HCT116 (cell line): ENCODE measurements around the gene GSTT4. TPM values are rescaled to one million over a fixed set of nuclear protein-coding genes. Genes with fewer than 3 reads are reported as not detected.

Experiments used
- ATAC-seq: fragments of 200-7000 bp; cut with Tn5 transposase; 2 replicates; pipeline ENCODE4 v1.9.1; 2020; ENCODE audit warnings: mild to moderate bottlenecking, moderate library complexity
- BruUV-seq: library from RNA; stranded (reverse); fragments of 400-500 nt; replicated peaks from 2 replicates; lab custom pipeline; 2021; lab: Mats Ljungman, UMichigan
- CTCF ChIA-PET: fragments of 300-600 bp; sonication (Branson Sonifier 250); formaldehyde crosslinking; loops from one replicate; lab custom pipeline; 2021; ENCODE audit warnings: antibody characterized with exemption; lab: Charles Lee
- POLR2A ChIA-PET: fragments of 300-600, 350-600 bp; sonication (Branson Sonifier 250); formaldehyde crosslinking; loops from one replicate; lab custom pipeline; 2021; ENCODE audit warnings: antibody characterized with exemption; lab: Charles Lee
- RAD21 ChIA-PET, 2 experiments: fragments of 300-600 bp; sonication (Branson Sonifier 250); formaldehyde crosslinking; loops; one replicate each; lab custom pipeline; 2023; ENCODE audit warnings: low total read pairs in 2 of 2; ENCODE audit not compliant: uncharacterized antibody in 2 of 2, unreplicated experiment in 2 of 2, low non-redundant PET in 1 of 2; lab: Charles Lee
- DNase-seq: peaks from one replicate; pipeline ENCODE4 v3.0.0-alpha.2; 2010; ENCODE audit warnings: low read depth, low spot score
- H2AFZ ChIP-seq: fragments of 200-600 bp; shearing (Covaris generic), sonication (generic); 2 replicates; pipeline ENCODE4 v1.6.1; 2017; ENCODE audit warnings: low read depth, mixed run types, mixed read lengths, antibody characterized with exemption, low read length; ENCODE audit not compliant: poor library complexity, severe bottlenecking
- H3K27ac ChIP-seq: 2 replicates; pipeline ENCODE4 v1.5.1; 2012; ENCODE audit warnings: low read depth, low read length
- H3K27me3 ChIP-seq: fragments of 200-600 bp; sonication (generic); 2 replicates; pipeline ENCODE4 v1.6.1; 2016; ENCODE audit warnings: mixed run types, low read length, mixed read lengths; ENCODE audit not compliant: insufficient read depth
- H3K36me3 ChIP-seq, 2 experiments: fragments of 200-500 bp in 1 of 2; fragments of 200-600 bp in 1 of 2; sonication (Bioruptor generic) in 1 of 2; sonication (generic) in 1 of 2; 2 replicates each; pipeline versions ENCODE4 v1.5.1 to v1.6.1; 2014 to 2016; ENCODE audit warnings: low read length in 2 of 2, inconsistent platforms in 1 of 2, mixed read lengths in 1 of 2, mixed run types in 1 of 2; ENCODE audit not compliant: insufficient read depth in 2 of 2, control insufficient read depth in 1 of 2
- H3K4me1 ChIP-seq, 2 experiments: fragments of 200-600 bp in 1 of 2; sonication (generic) in 1 of 2; 2 replicates each; pipeline versions ENCODE4 v1.5.1 to v1.6.1; 2012 to 2017; ENCODE audit warnings: low read length in 2 of 2, inconsistent platforms in 1 of 2, mild to moderate bottlenecking in 1 of 2, mixed read lengths in 1 of 2, mixed run types in 1 of 2, moderate library complexity in 1 of 2; ENCODE audit not compliant: insufficient read depth in 2 of 2, control insufficient read depth in 1 of 2
- H3K4me2 ChIP-seq: fragments of 200-600 bp; sonication (generic); 2 replicates; pipeline ENCODE4 v1.6.1; 2017; ENCODE audit warnings: mixed run types, low read length, mixed read lengths
- H3K4me3 ChIP-seq, 2 experiments: fragments of 200-600 bp in 1 of 2; sonication (generic) in 1 of 2; replicated peaks in 1 of 2; 2 replicates each; pipeline ENCODE4 v1.5.1; 2011 to 2016; ENCODE audit warnings: low read length in 2 of 2, control low read depth in 1 of 2, low read depth in 1 of 2, mild to moderate bottlenecking in 1 of 2, mixed read lengths in 1 of 2, mixed run types in 1 of 2
- H3K79me2 ChIP-seq: fragments of 200-600 bp; sonication (generic); 2 replicates; pipeline ENCODE4 v1.6.1; 2017; ENCODE audit warnings: mild to moderate bottlenecking, mixed run types, low read length, moderate library complexity, mixed read lengths; ENCODE audit not compliant: insufficient read depth
- H3K9ac ChIP-seq: fragments of 200-600 bp; sonication (generic); 2 replicates; pipeline ENCODE4 v1.6.1; 2016; ENCODE audit warnings: low read length, mixed read lengths
- H3K9me2 ChIP-seq: fragments of 200-600 bp; sonication (generic), shearing (Covaris generic); 2 replicates; pipeline ENCODE4 v1.6.1; 2017; ENCODE audit warnings: mixed run types, mild to moderate bottlenecking, moderate library complexity; ENCODE audit not compliant: insufficient read depth
- H3K9me3 ChIP-seq, 2 experiments: fragments of 200-500 bp in 1 of 2; fragments of 200-600 bp in 1 of 2; sonication (Bioruptor generic) in 1 of 2; sonication (generic) in 1 of 2; 2 replicates each; pipeline ENCODE4 v1.6.1; 2014 to 2017; ENCODE audit warnings: low read length in 2 of 2, mixed read lengths in 2 of 2, inconsistent platforms in 1 of 2, low read depth in 1 of 2, mild to moderate bottlenecking in 1 of 2, mixed run types in 1 of 2, moderate library complexity in 1 of 2; ENCODE audit not compliant: control insufficient read depth in 1 of 2, insufficient read depth in 1 of 2
- H4K20me1 ChIP-seq: fragments of 200-600 bp; sonication (generic), shearing (Covaris generic); 2 replicates; pipeline ENCODE4 v1.6.1; 2017; ENCODE audit warnings: mixed run types, mild to moderate bottlenecking, moderate library complexity; ENCODE audit not compliant: insufficient read depth
- CEBPB ChIP-seq: IDR thresholded peaks from 2 replicates; pipeline ENCODE4 v1.6.1; 2012; ENCODE audit warnings: low read depth
- ELF1 ChIP-seq: IDR thresholded peaks from 2 replicates; pipeline ENCODE4 v1.6.1; 2012; ENCODE audit warnings: low read depth, borderline replicate concordance
- SIN3A ChIP-seq: IDR thresholded peaks from 2 replicates; pipeline ENCODE4 v1.6.1; 2012; ENCODE audit warnings: low read depth
- TCF7L2 ChIP-seq: IDR thresholded peaks from 2 replicates; pipeline ENCODE4 v1.7.0; 2011; ENCODE audit warnings: borderline replicate concordance, inconsistent platforms; ENCODE audit not compliant: insufficient read depth, insufficient read length; ENCODE audit errors: extremely low read depth
- ZBTB33 ChIP-seq: IDR thresholded peaks from 2 replicates; pipeline ENCODE4 v1.6.1; 2011; ENCODE audit warnings: mild to moderate bottlenecking, low read length, moderate library complexity; ENCODE audit not compliant: insufficient replicate concordance; ENCODE audit errors: extremely low read depth
- ZNF274 ChIP-seq: fragments of 200-500 bp; sonication (Bioruptor generic); IDR thresholded peaks from 2 replicates; pipeline ENCODE4 v1.6.1; 2014; ENCODE audit warnings: mild to moderate bottlenecking, low read depth, low read length, inconsistent platforms
- intact Hi-C: fragments of 100-400 bp; cut with micrococcal nuclease; formaldehyde crosslinking; loops from 2 replicates; pipeline ENCODE4 v1.10.0; 2022
- total RNA-seq: library from RNA; stranded (reverse); gene quantifications from one replicate; pipeline ENCODE4 v1.2.1, GENCODE V29; 2021; ENCODE audit not compliant: unreplicated experiment
- TF ChIP-seq, protein P1 (sequence below): IDR thresholded peaks from 2 replicates; pipeline ENCODE4 v1.6.1; 2012
- TF ChIP-seq, protein P2 (sequence below): IDR thresholded peaks from 2 replicates; pipeline ENCODE4 v1.6.1; 2012

GSTT4 gene
- total RNA-seq, 1 experiment from 2014 or later, result not detected

- H3K4me3 ChIP-seq, result no peak overlapping the region
- no peaks in the 10 kb centered on the region for H3K27me3 ChIP-seq
- ATAC-seq (no peak), DNase-seq (no peak)
- ChIA-PET CTCF (no interaction called here), RAD21 (no interaction called here), POLR2A (no interaction called here)
- no peaks in the 10 kb centered on the region for H3K4me1 ChIP-seq
- BruUV-seq, result no TSS peak
- peaks cover 100% of the 10 kb centered on the region for H3K79me2 ChIP-seq
- intact Hi-C loops, result no loop called here
- no peak overlapping the region for H3K4me2 ChIP-seq
- H3K9ac ChIP-seq, result no peak overlapping the region
- no peaks in the 10 kb centered on the region for H3K36me3 ChIP-seq
- H3K9me3 ChIP-seq, result no peaks in the 10 kb centered on the region
- no peak for TF ChIP-seq ZBTB33
- TF ChIP-seq, protein P1, sequence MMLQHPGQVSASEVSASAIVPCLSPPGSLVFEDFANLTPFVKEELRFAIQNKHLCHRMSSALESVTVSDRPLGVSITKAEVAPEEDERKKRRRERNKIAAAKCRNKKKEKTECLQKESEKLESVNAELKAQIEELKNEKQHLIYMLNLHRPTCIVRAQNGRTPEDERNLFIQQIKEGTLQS, result no peak
- TF ChIP-seq TCF7L2, result no peak
- TF ChIP-seq, protein P2, sequence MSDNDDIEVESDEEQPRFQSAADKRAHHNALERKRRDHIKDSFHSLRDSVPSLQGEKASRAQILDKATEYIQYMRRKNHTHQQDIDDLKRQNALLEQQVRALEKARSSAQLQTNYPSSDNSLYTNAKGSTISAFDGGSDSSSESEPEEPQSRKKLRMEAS, result no peak
- no peak for TF ChIP-seq ELF1
- no peak overlapping the region for H3K27ac ChIP-seq
- no peaks in the 10 kb centered on the region for H4K20me1 ChIP-seq
- H3K9me2 ChIP-seq, result no peaks in the 10 kb centered on the region
- H2AFZ ChIP-seq, result no peak overlapping the region
Observed at GRCh38 chr22:24027991-24028390, 22.7 kb upstream of the GSTT4 start.

DNA sequence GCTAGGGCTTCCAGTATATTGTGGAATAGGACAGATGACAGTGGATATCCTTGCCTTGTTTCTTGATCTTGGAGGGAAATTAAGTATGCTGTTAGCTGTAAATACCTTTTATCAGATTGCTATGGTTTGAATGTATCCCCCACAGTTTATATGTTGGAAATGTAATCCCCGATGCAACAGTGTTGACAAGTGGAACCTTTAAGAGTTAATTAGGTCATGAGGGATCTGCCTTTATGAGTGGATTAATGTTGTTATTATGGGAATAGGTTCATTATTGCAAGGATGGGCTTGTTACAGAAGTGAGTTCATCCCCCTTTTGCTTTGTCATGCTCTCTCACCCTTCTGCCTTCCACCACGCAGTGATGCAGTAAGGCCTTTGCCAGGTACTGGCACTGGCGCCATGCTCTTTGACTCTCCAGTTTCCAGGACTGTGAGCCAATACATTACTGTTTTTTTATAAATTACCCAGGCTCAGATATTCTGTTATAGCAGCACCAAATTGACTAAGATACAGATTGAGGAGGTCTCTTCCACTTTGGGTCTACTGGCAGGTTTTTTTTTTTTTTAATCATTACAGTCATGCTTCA lies 22.2 kb upstream of the GSTT4 start:
- no TSS peak for BruUV-seq
- H3K36me3 ChIP-seq, result no peaks in the 10 kb centered on the region
- H3K9me3 ChIP-seq, result no peaks in the 10 kb centered on the region
- H2AFZ ChIP-seq, result no peak overlapping the region
- TF ChIP-seq ZNF274, result no peak
- TF ChIP-seq CEBPB, result no peak
- TF ChIP-seq ZBTB33, result no peak
- no peak for TF ChIP-seq SIN3A
- H3K27ac ChIP-seq, result no peak overlapping the region
- no peak overlapping the region for H3K4me3 ChIP-seq
- RAD21 ChIA-PET, result no interaction called here
- CTCF ChIA-PET, result no interaction called here
- H4K20me1 ChIP-seq, result no peaks in the 10 kb centered on the region
- POLR2A ChIA-PET, result no interaction called here
- no peaks in the 10 kb centered on the region for H3K27me3 ChIP-seq
- DNase-seq (no peak), ATAC-seq (no peak)
- intact Hi-C loops, result no loop called here
- peaks cover 100% of the 10 kb centered on the region for H3K79me2 ChIP-seq
- H3K4me1 ChIP-seq, result no peaks in the 10 kb centered on the region
- no peaks in the 10 kb centered on the region for H3K9me2 ChIP-seq
- H3K9ac ChIP-seq, result no peak overlapping the region
- no peak overlapping the region for H3K4me2 ChIP-seq
